H9 (cell line): ENCODE measurements around the gene PTPRJ. TPM values are rescaled to one million over a fixed set of nuclear protein-coding genes. Genes with fewer than 3 reads are reported as not detected.
A peak's percentile ranks its signal among the peaks of the same experiment; 100 is the strongest.

ENCODE experiments used
- DNase-seq: peaks from one replicate; pipeline ENCODE4 v3.0.0-alpha.2; 2017
- H2AFZ ChIP-seq: one replicate; pipeline ENCODE4 v1.6.1; 2013; ENCODE audit warnings: mild to moderate bottlenecking, low read length, control low read depth, moderate library complexity
- H2AK5ac ChIP-seq: 2 replicates; pipeline ENCODE4 v1.6.1; 2013; ENCODE audit warnings: low read length, control low read depth, mixed read lengths; ENCODE audit not compliant: insufficient read length
- H2BK120ac ChIP-seq: one replicate; pipeline ENCODE4 v1.6.1; 2013; ENCODE audit warnings: low read depth, mild to moderate bottlenecking, low read length, control low read depth, inconsistent platforms; ENCODE audit not compliant: poor library complexity, severe bottlenecking
- H2BK12ac ChIP-seq: 2 replicates; pipeline ENCODE4 v1.6.1; 2013; ENCODE audit warnings: low read length, control low read depth, mixed read lengths, low read depth; ENCODE audit not compliant: insufficient read length
- H2BK15ac ChIP-seq: 2 replicates; pipeline ENCODE4 v1.6.1; 2013; ENCODE audit warnings: low read depth, low read length, control low read depth
- H2BK20ac ChIP-seq: one replicate; pipeline ENCODE4 v1.6.1; 2013; ENCODE audit warnings: low read depth, mild to moderate bottlenecking, low read length, control low read depth, inconsistent platforms; ENCODE audit not compliant: poor library complexity, severe bottlenecking
- H2BK5ac ChIP-seq: 2 replicates; pipeline ENCODE4 v1.6.1; 2013; ENCODE audit warnings: low read length, control low read depth, mixed read lengths; ENCODE audit not compliant: insufficient read length
- H3K14ac ChIP-seq: 2 replicates; pipeline ENCODE4 v1.6.1; 2013; ENCODE audit warnings: low read length, control low read depth; ENCODE audit not compliant: insufficient read depth
- H3K18ac ChIP-seq: 2 replicates; pipeline ENCODE4 v1.6.1; 2013; ENCODE audit warnings: low read depth, mild to moderate bottlenecking, mixed read lengths, low read length, control low read depth; ENCODE audit not compliant: insufficient read length
- H3K23ac ChIP-seq: 2 replicates; pipeline ENCODE4 v1.6.1; 2013; ENCODE audit warnings: low read length, control low read depth, mixed read lengths, low read depth; ENCODE audit not compliant: insufficient read length
- H3K23me2 ChIP-seq: 2 replicates; pipeline ENCODE4 v1.6.1; 2013; ENCODE audit warnings: low read depth, mild to moderate bottlenecking, mixed read lengths, low read length, control low read depth; ENCODE audit not compliant: insufficient read length, poor library complexity, severe bottlenecking
- H3K27ac ChIP-seq: 2 replicates; pipeline ENCODE4 v1.5.1; 2013; ENCODE audit warnings: low read length, control low read depth, mixed read lengths, low read depth; ENCODE audit not compliant: insufficient read length
- H3K27me3 ChIP-seq: 2 replicates; pipeline ENCODE4 v1.6.1; 2013; ENCODE audit warnings: low read length, control low read depth, inconsistent platforms; ENCODE audit not compliant: insufficient read depth
- H3K4ac ChIP-seq: 2 replicates; pipeline ENCODE4 v1.6.1; 2013; ENCODE audit warnings: low read depth, mild to moderate bottlenecking, control low read depth, inconsistent platforms, low read length, moderate library complexity
- H3K4me1 ChIP-seq: 2 replicates; pipeline ENCODE4 v1.6.1; 2013; ENCODE audit warnings: low read length, control low read depth, inconsistent platforms; ENCODE audit not compliant: insufficient read depth
- H3K4me2 ChIP-seq: 2 replicates; pipeline ENCODE4 v1.6.1; 2013; ENCODE audit warnings: low read length, control low read depth, mixed read lengths; ENCODE audit not compliant: insufficient read length, insufficient read depth
- H3K56ac ChIP-seq: 2 replicates; pipeline ENCODE4 v1.6.1; 2013; ENCODE audit warnings: low read depth, mild to moderate bottlenecking, mixed read lengths, low read length, control low read depth; ENCODE audit not compliant: insufficient read length
- H3K79me1 ChIP-seq: 2 replicates; pipeline ENCODE4 v1.6.1; 2013; ENCODE audit warnings: low read depth, mild to moderate bottlenecking, moderate library complexity, low read length, control low read depth, inconsistent platforms; ENCODE audit not compliant: insufficient read depth, poor library complexity, severe bottlenecking
- H3K79me2 ChIP-seq: 2 replicates; pipeline ENCODE4 v1.6.1; 2013; ENCODE audit warnings: low read length, control low read depth, inconsistent platforms; ENCODE audit not compliant: insufficient read depth
- H3K9ac ChIP-seq: 2 replicates; pipeline ENCODE4 v1.6.1; 2013; ENCODE audit warnings: low read length, control low read depth, mixed read lengths; ENCODE audit not compliant: insufficient read length; ENCODE audit errors: extremely low read depth
- H3K9me3 ChIP-seq: one replicate; pipeline ENCODE4 v1.6.1; 2013; ENCODE audit warnings: low read depth, low read length, inconsistent platforms; ENCODE audit not compliant: control insufficient read depth
- H3T11ph ChIP-seq: one replicate; pipeline ENCODE4 v1.6.1; 2013; ENCODE audit warnings: mild to moderate bottlenecking, low read length, control low read depth, inconsistent platforms
- H4K20me1 ChIP-seq: one replicate; pipeline ENCODE4 v1.6.1; 2013; ENCODE audit not compliant: control insufficient read depth, insufficient read length, insufficient read depth
- H4K5ac ChIP-seq: 2 replicates; pipeline ENCODE4 v1.6.1; 2013; ENCODE audit warnings: low read depth, mild to moderate bottlenecking, mixed read lengths, low read length, control low read depth; ENCODE audit not compliant: insufficient read length
- H4K8ac ChIP-seq: replicated peaks from 2 replicates; pipeline ENCODE4 v1.6.1; 2013; ENCODE audit warnings: low read length, control low read depth, mixed read lengths, low read depth; ENCODE audit not compliant: insufficient read length
- H4K91ac ChIP-seq: 2 replicates; pipeline ENCODE4 v1.6.1; 2013; ENCODE audit warnings: low read depth, mild to moderate bottlenecking, moderate library complexity, mixed read lengths, low read length, control low read depth; ENCODE audit not compliant: insufficient read length
- H3K27ac Mint-ChIP-seq, 3 experiments: 2 replicates in 2 of 3; 3 replicates in 1 of 3; pipeline ENCODE4 v1.8.0; 2020 to 2021; ENCODE audit warnings: mixed read lengths in 3 of 3, mild to moderate bottlenecking in 1 of 3, moderate library complexity in 1 of 3
- H3K27me3 Mint-ChIP-seq: 2 replicates; pipeline ENCODE4 v1.8.0; 2021; ENCODE audit warnings: low read depth, mild to moderate bottlenecking, moderate library complexity, mixed read lengths
- H3K36me3 Mint-ChIP-seq, 3 experiments: 2 replicates in 2 of 3; 3 replicates in 1 of 3; pipeline ENCODE4 v1.8.0; 2020 to 2021; ENCODE audit warnings: low read depth in 3 of 3, mixed read lengths in 3 of 3; ENCODE audit not compliant: insufficient read depth in 1 of 3
- H3K4me1 Mint-ChIP-seq, 2 experiments: 2 replicates each; pipeline ENCODE4 v1.8.0; 2020; ENCODE audit warnings: mixed read lengths in 2 of 2
- H3K4me3 Mint-ChIP-seq, 2 experiments: 2 replicates in 1 of 2; 3 replicates in 1 of 2; pipeline ENCODE4 v1.8.0; 2020 to 2021; ENCODE audit warnings: mild to moderate bottlenecking in 2 of 2, mixed read lengths in 2 of 2, moderate library complexity in 1 of 2
- H3K9me3 Mint-ChIP-seq, 2 experiments: 2 replicates in 1 of 2; 3 replicates in 1 of 2; pipeline ENCODE4 v1.8.0; 2020; ENCODE audit warnings: mild to moderate bottlenecking in 2 of 2, mixed read lengths in 2 of 2, moderate library complexity in 1 of 2
- WGBS: extraction: QIAGEN DNeasy Blood & Tissue Kit; methylation state at CpG from one replicate; pipeline ENCODE4 v1.1.7; 2013; ENCODE audit warnings: missing lambda C conversion rate, low lambda C conversion rate, mixed read lengths; ENCODE audit not compliant: insufficient read length; ENCODE audit errors: extremely low coverage; 5-methylcytosine and 5-hydroxymethylcytosine counted together
- total RNA-seq: library from RNA; stranded (reverse); gene quantifications from 2 replicates; pipeline ENCODE4 v1.2.1, GENCODE V29; 2021
- TF ChIP-seq, protein P1 (sequence below): fragments of 200-600 bp; sonication (generic); conservative IDR thresholded peaks from 3 replicates; pipeline ENCODE4 v1.8.0; 2021; ENCODE audit warnings: antibody characterized with exemption, mild to moderate bottlenecking

The PTPRJ gene
- total RNA-seq, 1 experiment from 2014 or later, result 10.6 TPM

- H3K18ac ChIP-seq, result no peak overlapping the region
- Mint-ChIP-seq H3K36me3 (no peaks in the 10 kb centered on the region; a peak in 1 of 7 replicates), H3K27me3 (no peaks in the 10 kb centered on the region), H3K9me3 (no peaks in the 10 kb centered on the region), H3K27ac (peak overlapping the region; percentile 20 to 80 (median 71); a peak in 4 of 7 replicates), H3K4me3 (0 out of 5 replicates have a peak overlapping the region, but pooled peaks of 1 of the 2 experiments have one; percentile 9), H3K4me1 (peaks cover 29 to 37% of the 10 kb centered on the region in 2 experiments)
- no peak overlapping the region for H3K27ac ChIP-seq
- H3K4me2 ChIP-seq, result no peak overlapping the region
- no peak overlapping the region for H3K23ac ChIP-seq
- H4K91ac ChIP-seq, result no peak overlapping the region
- H2BK5ac ChIP-seq, result no peak overlapping the region
- H3K56ac ChIP-seq, result no peak overlapping the region
- H3K4me1 ChIP-seq, result peaks cover 9% of the 10 kb centered on the region; the same call in 1 of the 2 replicates
- H2AK5ac ChIP-seq, result no peak overlapping the region
- H2BK12ac ChIP-seq, result no peak overlapping the region
- no peaks in the 10 kb centered on the region for H3K9me3 ChIP-seq
- no peaks in the 10 kb centered on the region for H3K27me3 ChIP-seq
- no peaks in the 10 kb centered on the region for H4K20me1 ChIP-seq
- no peak overlapping the region for H3K4ac ChIP-seq
- no peak overlapping the region for H3T11ph ChIP-seq
- TF ChIP-seq, protein P1, sequence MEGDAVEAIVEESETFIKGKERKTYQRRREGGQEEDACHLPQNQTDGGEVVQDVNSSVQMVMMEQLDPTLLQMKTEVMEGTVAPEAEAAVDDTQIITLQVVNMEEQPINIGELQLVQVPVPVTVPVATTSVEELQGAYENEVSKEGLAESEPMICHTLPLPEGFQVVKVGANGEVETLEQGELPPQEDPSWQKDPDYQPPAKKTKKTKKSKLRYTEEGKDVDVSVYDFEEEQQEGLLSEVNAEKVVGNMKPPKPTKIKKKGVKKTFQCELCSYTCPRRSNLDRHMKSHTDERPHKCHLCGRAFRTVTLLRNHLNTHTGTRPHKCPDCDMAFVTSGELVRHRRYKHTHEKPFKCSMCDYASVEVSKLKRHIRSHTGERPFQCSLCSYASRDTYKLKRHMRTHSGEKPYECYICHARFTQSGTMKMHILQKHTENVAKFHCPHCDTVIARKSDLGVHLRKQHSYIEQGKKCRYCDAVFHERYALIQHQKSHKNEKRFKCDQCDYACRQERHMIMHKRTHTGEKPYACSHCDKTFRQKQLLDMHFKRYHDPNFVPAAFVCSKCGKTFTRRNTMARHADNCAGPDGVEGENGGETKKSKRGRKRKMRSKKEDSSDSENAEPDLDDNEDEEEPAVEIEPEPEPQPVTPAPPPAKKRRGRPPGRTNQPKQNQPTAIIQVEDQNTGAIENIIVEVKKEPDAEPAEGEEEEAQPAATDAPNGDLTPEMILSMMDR, result no peak
- no peak for DNase-seq
- H2BK15ac ChIP-seq, result no peak overlapping the region
- H3K23me2 ChIP-seq, result no peaks in the 10 kb centered on the region
- H2BK120ac ChIP-seq, result no peak overlapping the region
- H3K79me2 ChIP-seq, result no peaks in the 10 kb centered on the region
- H4K5ac ChIP-seq, result no peak overlapping the region
- no peak overlapping the region for H4K8ac ChIP-seq
- H2BK20ac ChIP-seq, result no peak overlapping the region
- H2AFZ ChIP-seq, result no peak overlapping the region
- no peak overlapping the region for H3K9ac ChIP-seq
- H3K79me1 ChIP-seq, result no peaks in the 10 kb centered on the region
- no CpG with 5 or more reads among the region's 12 CpGs for WGBS
- 0 out of 2 replicates have a peak overlapping the region, but pooled peaks have one; percentile 67 for H3K14ac ChIP-seq
These were observed 115.6 kb downstream of the PTPRJ start for GRCh38 chr11:48095779-48096470.
